Embryonic facial prominence (tissue), 1 donor: Measurements from ENCODE around the gene ZNF189.

Experiments
- DNase-seq: peaks from one replicate; pipeline ENCODE4 v3.0.0-alpha.2; 2016; ENCODE audit errors: extremely low spot score

ZNF189 gene

DNA sequence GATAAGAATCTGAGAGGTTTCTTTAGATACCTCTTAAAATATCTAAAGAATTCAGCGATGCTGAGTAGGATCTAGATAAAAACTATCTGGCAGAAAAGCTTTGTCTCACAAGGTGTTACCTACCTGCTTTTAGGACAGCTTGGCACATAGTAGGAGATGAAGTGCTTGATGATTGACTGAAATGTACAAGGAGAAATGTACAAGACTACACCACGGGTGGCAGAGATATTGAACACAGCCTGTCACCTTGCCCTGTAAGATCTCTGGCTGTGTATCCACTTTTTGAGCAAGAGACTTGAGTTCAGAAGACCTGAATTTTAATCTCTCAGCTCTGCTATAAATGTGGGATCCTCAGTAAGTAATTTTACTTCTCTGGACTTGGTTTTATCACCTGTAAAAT lies 21.2 kb downstream of the ZNF189 start:
- DNase-seq: no peak

GRCh38 chr9:101421653-101422065 lies 23.0 kb downstream of the ZNF189 start:
- DNase-seq: no peak

- DNase-seq: no peak
These were observed 28.7 kb downstream of the ZNF189 start for GRCh38 chr9:101427358-101427757.

GRCh38 chr9:101427957-101428655 lies 29.5 kb downstream of the ZNF189 start:
- no peak for DNase-seq

DNA sequence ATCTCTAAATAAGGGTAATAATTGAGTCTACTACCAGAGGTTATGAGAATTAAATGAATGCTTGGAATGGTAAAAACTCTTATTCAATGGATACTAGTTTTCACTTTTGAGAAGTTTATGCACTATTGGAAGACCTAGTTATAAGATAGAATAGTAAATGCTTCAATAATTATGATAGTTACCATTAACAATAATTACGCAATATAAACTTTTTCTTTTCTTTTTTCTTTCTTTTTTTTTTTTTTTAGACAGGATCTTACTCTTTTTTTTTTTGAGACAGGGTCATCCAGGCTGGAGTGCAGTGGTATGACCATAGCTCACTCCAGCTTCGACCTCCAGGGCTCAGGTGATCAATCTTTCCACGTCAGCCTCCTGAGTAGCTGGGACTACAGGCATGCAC lies 30.3 kb downstream of the ZNF189 start:
- no peak for DNase-seq

DNA sequence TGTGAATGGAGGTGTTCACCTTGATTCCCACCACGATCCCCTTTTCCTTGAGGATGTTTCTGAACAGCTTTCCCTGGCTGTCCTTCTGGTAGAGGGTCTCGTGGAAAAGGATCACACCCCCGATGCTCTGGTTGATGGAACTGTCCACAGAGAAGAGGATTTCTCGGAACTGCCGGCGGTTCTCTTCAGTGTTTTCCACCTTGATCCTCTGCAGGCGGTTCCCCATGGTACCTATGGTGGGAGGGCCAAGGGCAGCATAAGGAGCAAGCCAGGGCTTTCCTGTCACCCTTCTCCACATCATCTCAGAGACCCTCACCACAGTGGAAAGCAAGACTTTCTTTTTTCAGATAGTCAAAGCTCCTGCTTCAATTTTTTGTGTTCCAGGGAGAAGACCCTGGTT lies 31.1 kb downstream of the ZNF189 start:
- DNase-seq: no peak

DNA sequence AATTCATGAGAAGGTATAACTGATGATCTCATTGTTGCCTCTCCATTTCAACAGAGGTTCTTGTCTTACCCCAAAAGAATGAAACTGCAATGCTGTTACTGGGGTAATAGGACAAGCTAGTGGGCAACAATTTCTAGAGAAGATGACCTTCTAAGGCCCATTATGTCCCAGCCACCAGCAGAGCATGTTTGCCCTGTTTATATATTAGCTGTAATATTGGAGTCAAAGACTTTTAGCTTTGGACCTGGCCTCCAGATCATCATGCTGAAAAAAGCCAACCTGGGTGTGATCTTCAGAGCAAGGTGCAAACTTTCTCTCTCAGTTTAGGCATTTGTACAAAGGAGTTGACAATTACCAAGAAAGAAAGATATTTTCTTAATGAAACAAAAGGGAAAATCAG lies 33.5 kb downstream of the ZNF189 start:
- DNase-seq: no peak

DNA sequence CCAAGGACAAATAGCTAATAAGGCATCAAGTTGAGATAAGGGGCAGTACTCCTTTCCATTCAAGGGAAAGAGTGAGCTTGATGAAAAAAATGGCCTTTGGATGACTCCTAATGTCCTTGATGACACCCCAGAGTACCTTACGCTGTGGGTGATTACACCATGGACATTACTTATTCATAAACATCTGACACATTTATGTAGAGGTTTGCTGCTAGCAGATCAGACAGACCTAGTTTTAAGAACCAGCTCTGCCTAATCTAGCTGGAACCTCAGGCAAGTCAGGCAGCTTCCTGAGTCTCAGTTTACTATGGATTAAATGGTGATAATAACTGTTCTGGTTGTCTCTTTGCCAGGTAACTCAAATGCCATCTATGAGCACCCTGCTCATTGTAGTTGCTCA lies 34.1 kb downstream of the ZNF189 start:
- no peak for DNase-seq

DNA sequence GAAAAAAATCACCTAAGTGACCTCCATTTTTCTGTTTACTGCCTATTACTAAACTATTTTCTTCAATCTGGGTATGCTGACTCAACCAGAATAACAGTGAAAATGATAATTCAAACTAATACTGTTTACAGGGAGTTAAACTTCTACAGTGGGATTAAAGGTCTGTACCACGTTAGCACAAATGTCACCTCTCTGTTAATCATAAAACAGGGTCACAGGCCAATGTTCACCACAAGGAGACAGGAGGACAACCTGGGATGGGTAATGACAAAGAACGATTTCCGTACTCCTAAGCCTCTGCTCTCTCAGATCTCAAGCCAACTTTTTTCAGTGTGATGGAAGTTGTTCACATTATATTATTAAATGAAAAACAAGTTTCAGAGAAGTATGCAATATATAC lies 34.6 kb downstream of the ZNF189 start:
- no peak for DNase-seq

GRCh38 chr9:101434998-101435397 lies 36.3 kb downstream of the ZNF189 start:
- DNase-seq: no peak

- no peak for DNase-seq
These were observed 37.0 kb downstream of the ZNF189 start, which contains the start of gene ALDOB for GRCh38 chr9:101435601-101436079. Gene ALDOB (minus strand): TSS chr9:101435774. CDS start chr9:101430887, 4,887 bp downstream.

DNA sequence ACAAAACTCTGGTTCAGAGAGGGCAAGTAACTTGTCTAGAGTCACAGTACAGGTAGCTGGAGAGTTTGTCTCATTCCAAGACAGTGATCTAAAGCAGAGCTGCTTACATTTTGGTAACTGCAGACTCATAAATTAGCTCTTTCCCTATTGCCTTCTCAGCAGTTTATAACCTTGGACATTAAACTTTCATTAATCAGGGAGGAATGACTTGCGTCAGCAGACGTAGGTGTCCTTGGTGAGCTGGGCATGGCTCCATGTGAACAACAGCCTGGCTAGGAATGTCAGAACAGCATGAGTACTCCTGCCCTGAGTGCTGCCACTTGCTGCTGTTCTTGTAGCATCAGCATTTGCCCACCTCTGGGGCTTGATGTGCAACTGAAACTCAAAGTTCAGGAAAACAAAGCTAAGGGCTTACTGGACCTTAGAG lies 39.2 kb downstream of the ZNF189 start:
- DNase-seq: no peak

GRCh38 chr9:101438523-101438922 lies 39.9 kb downstream of the ZNF189 start:
- DNase-seq: no peak

GRCh38 chr9:101440714-101441230 lies 42.1 kb downstream of the ZNF189 start:
- no peak for DNase-seq

DNA sequence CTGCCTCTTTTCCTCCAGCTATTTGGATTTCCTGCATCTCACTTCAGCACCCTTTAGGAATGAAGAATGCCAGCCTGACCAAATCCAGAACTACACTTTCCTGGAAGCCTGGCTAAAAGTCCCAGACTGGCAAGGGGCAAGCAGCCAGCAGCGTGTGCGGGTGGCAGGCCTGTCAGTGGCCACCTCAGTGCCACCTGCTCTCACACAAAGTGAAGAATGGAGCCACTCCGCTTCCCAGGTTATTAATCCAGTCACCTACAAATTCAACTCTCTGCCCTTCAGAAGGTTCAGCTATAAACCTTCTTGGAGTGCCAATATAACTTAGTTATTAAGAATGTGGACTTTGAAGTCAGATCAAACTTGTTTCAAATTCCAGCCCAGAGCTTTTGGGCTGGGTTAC lies 43.7 kb downstream of the ZNF189 start:
- DNase-seq: no peak

- no peak for DNase-seq
These were observed 44.1 kb downstream of the ZNF189 start for GRCh38 chr9:101442736-101443135.

GRCh38 chr9:101443364-101443771 lies 44.7 kb downstream of the ZNF189 start:
- DNase-seq: no peak

DNA sequence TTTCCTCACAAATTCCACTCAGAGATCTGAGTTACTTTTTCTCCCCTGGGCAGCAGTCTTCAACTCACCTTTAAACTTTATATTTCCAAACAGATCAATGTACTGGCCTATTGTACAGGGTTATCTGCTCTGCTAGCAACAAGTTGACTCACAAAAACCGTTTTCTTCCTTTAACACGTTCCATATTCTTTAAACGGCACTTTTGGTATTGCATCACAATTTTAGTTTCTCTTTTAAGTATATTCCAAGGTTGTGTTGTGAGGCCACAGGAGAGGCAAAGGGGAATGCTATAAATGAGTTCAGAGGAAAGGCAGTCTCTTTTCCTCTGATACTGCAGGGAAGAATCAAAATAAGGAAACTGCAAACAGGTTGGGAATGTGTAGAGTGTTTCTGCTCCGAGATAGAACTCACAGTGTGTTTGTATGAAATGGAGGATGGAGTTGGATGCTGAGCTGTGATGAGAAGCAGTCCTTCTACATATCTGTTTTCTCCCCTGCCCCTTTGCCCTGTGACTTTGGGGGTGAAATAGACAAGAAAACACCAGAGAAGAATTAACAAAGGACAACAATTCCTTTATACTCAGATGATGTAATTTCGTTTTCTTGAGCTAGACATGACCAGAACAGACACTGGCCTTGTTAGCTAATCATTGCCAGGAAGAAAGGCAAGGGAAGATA lies 46.8 kb downstream of the ZNF189 start:
- no peak for DNase-seq

GRCh38 chr9:101446732-101447131 lies 48.1 kb downstream of the ZNF189 start:
- no peak for DNase-seq

DNA sequence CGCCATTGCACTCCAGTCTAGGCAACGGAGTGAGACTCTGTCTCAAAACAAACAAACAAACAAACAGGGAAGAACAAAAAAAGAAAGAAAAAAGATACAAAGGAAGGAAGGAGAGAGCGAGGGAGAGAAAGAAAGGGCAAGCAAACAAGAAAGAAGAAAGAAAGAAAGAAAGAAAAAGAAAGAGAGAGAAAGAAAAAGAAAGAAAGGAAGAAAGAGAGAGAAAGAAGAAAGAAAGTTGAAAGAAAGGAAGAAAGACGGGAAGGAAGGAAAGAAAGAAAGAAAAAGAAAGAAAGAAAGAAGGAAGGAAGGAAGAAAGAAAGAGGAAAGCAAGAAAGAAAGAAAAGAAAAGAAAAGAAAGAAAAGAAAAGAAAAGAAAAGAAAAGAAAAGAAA lies 50.0 kb downstream of the ZNF189 start:
- DNase-seq: no peak

GRCh38 chr9:101449071-101449721 lies 50.5 kb downstream of the ZNF189 start:
- DNase-seq: peak; percentile 36

DNA sequence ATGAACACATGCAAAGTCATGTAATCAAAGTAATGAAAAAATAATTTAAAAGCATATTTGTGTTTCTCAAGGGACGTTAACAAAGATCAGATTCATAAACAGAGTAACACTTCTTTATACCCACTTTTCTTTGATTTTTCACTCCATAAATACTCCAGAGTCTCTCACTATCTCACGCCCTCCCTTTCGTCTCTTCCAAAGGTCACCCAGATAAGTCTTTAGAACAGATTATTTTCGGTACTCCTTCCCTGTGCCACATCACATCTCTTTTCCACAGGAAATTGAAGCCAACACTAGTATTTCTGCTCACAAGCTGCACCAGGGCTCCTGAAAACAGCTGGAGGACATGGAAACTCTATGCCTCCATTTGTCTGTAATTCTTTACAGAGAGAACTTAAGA lies 52.3 kb downstream of the ZNF189 start:
- no peak for DNase-seq

- DNase-seq: no peak
These were observed 52.8 kb downstream of the ZNF189 start for GRCh38 chr9:101451498-101451897.
